Lung (tissue), 12 donors: ENCODE results near the gene RABGGTA. TPM values are rescaled to one million over a fixed set of nuclear protein-coding genes. Genes with fewer than 3 reads are reported as not detected.

Experiments
- ATAC-seq: fragments of 200-7000 bp; cut with Tn5 transposase; one replicate; pipeline ENCODE4 v1.9.1; 2020; ENCODE audit warnings: moderate number of reproducible peaks; ENCODE audit not compliant: insufficient read depth, low FRiP score
- DNase-seq, 3 donors: peaks; one replicate each; pipeline ENCODE4 v3.0.0-alpha.2; 2013 to 2017
- H3K27ac ChIP-seq, 2 donors: one replicate each; pipeline ENCODE4 v1.5.1; 2013; ENCODE audit warnings: mild to moderate bottlenecking in 2 of 2, moderate library complexity in 2 of 2, control low read depth in 1 of 2, inconsistent platforms in 1 of 2, low read depth in 1 of 2, low read length in 1 of 2
- H3K27me3 ChIP-seq, 3 donors: one replicate each; pipeline ENCODE4 v1.5.1; 2013; ENCODE audit warnings: low read length in 2 of 3; ENCODE audit not compliant: control insufficient read depth in 3 of 3, insufficient read depth in 3 of 3
- H3K36me3 ChIP-seq, 4 donors: one replicate each; pipeline ENCODE4 v1.5.1; 2013; ENCODE audit warnings: low read length in 4 of 4, mild to moderate bottlenecking in 1 of 4, moderate library complexity in 1 of 4; ENCODE audit not compliant: control insufficient read depth in 4 of 4, insufficient read depth in 4 of 4
- H3K4me1 ChIP-seq, 5 donors: one replicate each; pipeline ENCODE4 v1.5.1; 2013; ENCODE audit warnings: low read length in 5 of 5, mild to moderate bottlenecking in 2 of 5, moderate library complexity in 1 of 5; ENCODE audit not compliant: control insufficient read depth in 5 of 5, insufficient read depth in 5 of 5
- H3K4me3 ChIP-seq: one replicate; pipeline ENCODE4 v1.5.1; 2013; ENCODE audit warnings: mild to moderate bottlenecking, control low read depth, moderate library complexity
- H3K9ac ChIP-seq, 2 donors: one replicate each; pipeline ENCODE4 v1.5.1; 2013; ENCODE audit warnings: low read length in 2 of 2, control low read depth in 1 of 2; ENCODE audit not compliant: insufficient read depth in 1 of 2
- H3K9me3 ChIP-seq, 4 donors: one replicate each; pipeline ENCODE4 v1.5.1; 2013; ENCODE audit warnings: low read length in 3 of 4, mild to moderate bottlenecking in 1 of 4, moderate library complexity in 1 of 4; ENCODE audit not compliant: control insufficient read depth in 4 of 4, insufficient read depth in 3 of 4
- WGBS, 2 donors: extraction: QIAGEN DNeasy Blood & Tissue Kit; methylation state at CpG; one replicate each; pipeline ENCODE4 v1.1.7; 2013; 5-methylcytosine and 5-hydroxymethylcytosine counted together
- polyA plus RNA-seq, 2 donors: library from polyadenylated mRNA; stranded (reverse); fragments of 200-250 nt; gene quantifications; one replicate each; pipeline ENCODE4 v1.2.1, GENCODE V29; 2013
- total RNA-seq, 2 donors: library from RNA; depleted of rRNA in 1 of 2; stranded (reverse); fragments of >200 nt in 1 of 2; gene quantifications; one replicate each; pipeline ENCODE4 v1.2.1, GENCODE V29; 2014 to 2021
- TF ChIP-seq, protein P1 (sequence below): IDR thresholded peaks from 2 replicates; pipeline ENCODE4 v1.5.1; 2012; ENCODE audit warnings: mild to moderate bottlenecking; ENCODE audit errors: control extremely low read depth, extremely low read depth
- donor health status: control.
- donor health status: control.
- donor health status: Bipolar disorder and iron deficiency.
- donor health status: healthy.
- donor health status: DM: yes; HTN: yes; CAD: no.

RABGGTA gene
- total and polyA plus RNA-seq, 4 donors: 19.7 to 55.8 (median 42.9) TPM

DNA sequence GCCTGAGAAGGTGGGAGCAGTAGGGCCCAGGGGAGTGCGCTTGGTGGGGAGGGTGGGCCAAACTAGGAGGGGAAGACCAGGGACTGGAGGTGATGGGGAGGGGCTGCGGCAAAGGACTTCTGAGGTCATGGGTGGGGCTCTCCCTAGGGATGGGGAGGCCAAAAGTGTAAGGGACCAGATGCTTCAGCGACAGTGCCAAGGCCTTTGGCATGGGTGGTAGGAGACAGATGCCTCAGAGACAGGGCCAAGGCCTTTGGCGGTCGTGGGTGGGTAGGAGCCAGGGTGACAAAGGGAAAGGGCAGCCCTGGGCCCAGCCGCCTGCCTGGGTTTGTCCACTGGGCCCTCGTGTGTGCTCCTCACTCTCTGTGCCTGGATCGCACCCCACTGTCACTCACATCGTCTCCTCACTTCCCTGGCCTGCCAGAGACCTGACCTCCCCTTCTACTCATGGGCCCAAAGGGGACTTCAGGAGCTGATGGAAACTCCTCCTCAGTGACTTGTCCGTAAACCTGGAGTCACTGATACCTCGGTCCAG, 13.2 kb upstream of the RABGGTA start:
- H3K36me3 ChIP-seq: peaks cover 0 to 2% (median under 1%) of the 10 kb centered on the region in 4 donors
- WGBS, 2 donors: 83 to 89% methylated on average over 11 of the region's 11 CpGs
- no peak for ATAC-seq
- H3K9me3 ChIP-seq: no peaks in the 10 kb centered on the region
- H3K9ac ChIP-seq: no peak overlapping the region
- peaks cover 0 to 5% (median 0%) of the 10 kb centered on the region in 5 donors for H3K4me1 ChIP-seq
- TF ChIP-seq, protein P1, sequence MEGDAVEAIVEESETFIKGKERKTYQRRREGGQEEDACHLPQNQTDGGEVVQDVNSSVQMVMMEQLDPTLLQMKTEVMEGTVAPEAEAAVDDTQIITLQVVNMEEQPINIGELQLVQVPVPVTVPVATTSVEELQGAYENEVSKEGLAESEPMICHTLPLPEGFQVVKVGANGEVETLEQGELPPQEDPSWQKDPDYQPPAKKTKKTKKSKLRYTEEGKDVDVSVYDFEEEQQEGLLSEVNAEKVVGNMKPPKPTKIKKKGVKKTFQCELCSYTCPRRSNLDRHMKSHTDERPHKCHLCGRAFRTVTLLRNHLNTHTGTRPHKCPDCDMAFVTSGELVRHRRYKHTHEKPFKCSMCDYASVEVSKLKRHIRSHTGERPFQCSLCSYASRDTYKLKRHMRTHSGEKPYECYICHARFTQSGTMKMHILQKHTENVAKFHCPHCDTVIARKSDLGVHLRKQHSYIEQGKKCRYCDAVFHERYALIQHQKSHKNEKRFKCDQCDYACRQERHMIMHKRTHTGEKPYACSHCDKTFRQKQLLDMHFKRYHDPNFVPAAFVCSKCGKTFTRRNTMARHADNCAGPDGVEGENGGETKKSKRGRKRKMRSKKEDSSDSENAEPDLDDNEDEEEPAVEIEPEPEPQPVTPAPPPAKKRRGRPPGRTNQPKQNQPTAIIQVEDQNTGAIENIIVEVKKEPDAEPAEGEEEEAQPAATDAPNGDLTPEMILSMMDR: no peak
- DNase-seq: no peak
- H3K27me3 ChIP-seq: no peaks in the 10 kb centered on the region
- H3K4me3 ChIP-seq: no peak overlapping the region
- H3K27ac ChIP-seq: no peak overlapping the region

DNA sequence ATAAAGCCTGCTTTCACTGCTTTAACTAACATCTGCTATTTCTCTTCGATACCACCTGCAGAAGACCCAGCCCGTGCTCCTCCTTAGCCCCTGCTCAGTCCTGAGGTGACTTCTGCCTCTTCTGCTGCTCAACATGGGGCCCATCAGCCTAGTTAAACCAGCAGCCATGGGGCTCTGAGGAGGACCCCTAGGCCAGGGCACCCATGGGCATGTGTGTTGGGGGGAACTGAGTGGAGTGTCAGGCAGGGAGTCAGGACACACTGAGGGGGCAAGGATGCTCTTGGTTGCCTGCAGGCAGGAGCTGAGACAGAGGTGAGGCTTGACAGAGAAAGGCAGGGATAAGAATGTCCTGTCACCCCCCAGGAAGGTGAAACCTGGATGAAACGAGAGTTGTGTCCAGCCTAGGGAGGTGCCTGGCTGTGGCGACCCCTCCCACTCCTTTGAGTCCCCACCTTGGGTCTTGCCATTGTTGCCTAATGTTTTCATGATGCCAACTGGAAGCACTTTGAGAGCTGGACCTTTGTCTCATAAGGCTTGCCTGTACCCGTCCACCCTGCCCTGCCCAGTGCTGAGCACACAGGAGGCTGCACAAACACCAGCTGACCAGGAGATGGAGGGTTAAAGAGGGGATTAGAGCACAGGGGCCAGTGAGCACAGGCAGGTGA, 12.5 kb upstream of the RABGGTA start:
- TF ChIP-seq, protein P1: no peak
- no peaks in the 10 kb centered on the region for H3K36me3 ChIP-seq
- ATAC-seq: no peak

DNA sequence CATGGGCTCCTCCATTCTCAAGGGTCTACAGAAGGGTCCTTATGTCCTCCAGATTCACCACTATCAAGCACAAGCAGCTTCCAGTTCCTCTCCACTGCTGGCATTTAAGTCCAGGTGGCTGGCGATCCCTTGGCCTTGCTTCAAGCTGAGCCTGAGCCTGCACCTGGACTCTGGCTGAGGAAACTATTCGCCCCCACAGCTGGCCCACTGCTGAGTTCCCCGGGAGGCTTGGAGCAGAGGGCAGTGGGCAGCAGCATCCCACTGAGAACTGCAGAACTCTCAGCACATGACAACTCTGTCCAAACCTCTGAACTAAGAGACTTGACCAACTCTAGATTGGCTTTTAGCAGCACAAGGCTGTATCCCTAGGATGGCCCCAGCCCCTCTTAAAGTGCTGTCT, 11.3 kb upstream of the RABGGTA start:
- no peak overlapping the region for H3K9ac ChIP-seq
- peaks cover 0 to 5% (median 0%) of the 10 kb centered on the region in 5 donors for H3K4me1 ChIP-seq
- H3K27ac ChIP-seq: peak overlapping the region in 1 of 2 donors; percentile 22
- H3K9me3 ChIP-seq: no peaks in the 10 kb centered on the region
- WGBS, 2 donors: 75 to 81% methylated on average over 3 of the region's 3 CpGs
- no peak for DNase-seq
- ATAC-seq: no peak
- TF ChIP-seq, protein P1: no peak
- no peak overlapping the region for H3K4me3 ChIP-seq
- H3K27me3 ChIP-seq: no peaks in the 10 kb centered on the region
- no peaks in the 10 kb centered on the region for H3K36me3 ChIP-seq

More for the DNA sequence above, 12.5 kb upstream of the RABGGTA start:
- Histone ChIP-seq H3K4me1 (peaks cover 0 to 5% (median 0%) of the 10 kb centered on the region in 5 donors), H3K9ac (no peak overlapping the region), H3K9me3 (no peaks in the 10 kb centered on the region), H3K4me3 (no peak overlapping the region), H3K27ac (no peak overlapping the region), H3K27me3 (no peaks in the 10 kb centered on the region)
- 94% methylated on average over 5 of the region's 5 CpGs for WGBS, 2 donors
- no peak for DNase-seq
